DOHH2 (cell line): ENCODE data around the gene KCNIP3.

Experiments
- H3F3A ChIP-seq: fragments of 200-600 bp; sonication (generic), shearing (Covaris generic); 2 replicates; pipeline ENCODE4 v1.6.0; 2016; ENCODE audit warnings: antibody characterized with exemption, mild to moderate bottlenecking; ENCODE audit not compliant: control insufficient read depth, insufficient read depth
- H3K27ac ChIP-seq: fragments of 200-600 bp; sonication (generic); 2 replicates; pipeline ENCODE4 v1.5.1; 2014; ENCODE audit warnings: low read depth, mild to moderate bottlenecking, low read length, moderate library complexity
- H3K27me3 ChIP-seq: fragments of 200-600 bp; sonication (generic); 2 replicates; pipeline ENCODE4 v1.6.1; 2014; ENCODE audit warnings: mild to moderate bottlenecking, low read length, mixed read lengths; ENCODE audit not compliant: control insufficient read depth
- H3K36me3 ChIP-seq: fragments of 200-600 bp; sonication (generic); 2 replicates; pipeline ENCODE4 v1.6.1; 2014; ENCODE audit warnings: mild to moderate bottlenecking, low read length, moderate library complexity, mixed read lengths; ENCODE audit not compliant: control insufficient read depth
- H3K4me1 ChIP-seq: fragments of 200-600 bp; sonication (generic); 2 replicates; pipeline ENCODE4 v1.6.1; 2014; ENCODE audit warnings: mild to moderate bottlenecking, low read length, mixed read lengths; ENCODE audit not compliant: control insufficient read depth
- H3K4me2 ChIP-seq: fragments of 200-600 bp; sonication (generic); 2 replicates; pipeline ENCODE4 v1.6.0; 2014; ENCODE audit warnings: mild to moderate bottlenecking, low read length, moderate library complexity
- H3K4me3 ChIP-seq: fragments of 200-600 bp; sonication (generic); 2 replicates; pipeline ENCODE4 v1.5.1; 2014; ENCODE audit warnings: mild to moderate bottlenecking, low read length, mixed read lengths
- H3K79me2 ChIP-seq: fragments of 200-600 bp; sonication (generic); 2 replicates; pipeline ENCODE4 v1.6.1; 2014; ENCODE audit warnings: mild to moderate bottlenecking, low read length, mixed read lengths; ENCODE audit not compliant: control insufficient read depth
- H3K9me2 ChIP-seq: fragments of 200-600 bp; sonication (generic); replicated peaks from 2 replicates; pipeline ENCODE4 v1.6.1; 2014; ENCODE audit warnings: mild to moderate bottlenecking, low read length, mixed read lengths; ENCODE audit not compliant: control insufficient read depth
- H3K9me3 ChIP-seq: fragments of 200-600 bp; sonication (generic); 2 replicates; pipeline ENCODE4 v1.6.1; 2014; ENCODE audit warnings: antibody characterized with exemption, low read length, mixed read lengths; ENCODE audit not compliant: control insufficient read depth, insufficient read depth
- H4K20me1 ChIP-seq: fragments of 200-600 bp; sonication (generic); 2 replicates; pipeline ENCODE4 v1.6.0; 2014; ENCODE audit warnings: low read depth, mild to moderate bottlenecking, antibody characterized with exemption, low read length, moderate library complexity; ENCODE audit not compliant: control insufficient read depth, insufficient read depth
- EZH2phosphoT487 ChIP-seq: fragments of 200-600 bp; sonication (generic); IDR thresholded peaks from 2 replicates; pipeline ENCODE4 v1.6.1; 2017; ENCODE audit warnings: borderline replicate concordance, mild to moderate bottlenecking, antibody characterized with exemption, low read length, moderate library complexity, mixed read lengths
- TF ChIP-seq, protein P1 (sequence below): fragments of 200-600 bp; sonication (generic); IDR thresholded peaks from one replicate; pipeline ENCODE4 v1.5.1; 2014; ENCODE audit warnings: antibody characterized with exemption, mild to moderate bottlenecking, low read depth, low read length; ENCODE audit not compliant: poor library complexity, severe bottlenecking

The KCNIP3 gene

DNA sequence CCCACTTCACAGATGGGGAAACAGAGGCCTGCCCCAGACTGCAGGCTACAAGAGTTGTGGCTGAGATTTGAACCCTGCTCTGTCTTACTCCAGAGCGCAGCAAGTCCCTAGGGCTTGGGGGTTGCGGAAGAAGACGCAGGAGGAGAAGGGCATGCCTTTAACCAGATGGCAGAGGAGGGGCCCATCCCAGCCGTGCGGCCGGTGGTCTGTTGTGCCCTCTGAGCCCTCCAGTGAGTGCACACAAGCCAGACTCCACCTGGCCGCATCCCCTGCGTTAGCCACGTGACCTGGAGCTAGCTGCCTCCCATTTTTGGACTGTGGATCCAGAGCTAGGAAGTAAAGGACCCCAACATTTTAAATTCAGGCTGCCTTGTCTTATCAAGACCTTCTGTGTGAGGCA lies 2.8 kb downstream of the KCNIP3 start:
- no peaks in the 10 kb centered on the region for H3K79me2 ChIP-seq
- no peak for TF ChIP-seq EZH2phosphoT487
- TF ChIP-seq, protein P1, sequence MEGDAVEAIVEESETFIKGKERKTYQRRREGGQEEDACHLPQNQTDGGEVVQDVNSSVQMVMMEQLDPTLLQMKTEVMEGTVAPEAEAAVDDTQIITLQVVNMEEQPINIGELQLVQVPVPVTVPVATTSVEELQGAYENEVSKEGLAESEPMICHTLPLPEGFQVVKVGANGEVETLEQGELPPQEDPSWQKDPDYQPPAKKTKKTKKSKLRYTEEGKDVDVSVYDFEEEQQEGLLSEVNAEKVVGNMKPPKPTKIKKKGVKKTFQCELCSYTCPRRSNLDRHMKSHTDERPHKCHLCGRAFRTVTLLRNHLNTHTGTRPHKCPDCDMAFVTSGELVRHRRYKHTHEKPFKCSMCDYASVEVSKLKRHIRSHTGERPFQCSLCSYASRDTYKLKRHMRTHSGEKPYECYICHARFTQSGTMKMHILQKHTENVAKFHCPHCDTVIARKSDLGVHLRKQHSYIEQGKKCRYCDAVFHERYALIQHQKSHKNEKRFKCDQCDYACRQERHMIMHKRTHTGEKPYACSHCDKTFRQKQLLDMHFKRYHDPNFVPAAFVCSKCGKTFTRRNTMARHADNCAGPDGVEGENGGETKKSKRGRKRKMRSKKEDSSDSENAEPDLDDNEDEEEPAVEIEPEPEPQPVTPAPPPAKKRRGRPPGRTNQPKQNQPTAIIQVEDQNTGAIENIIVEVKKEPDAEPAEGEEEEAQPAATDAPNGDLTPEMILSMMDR: no peak
- H3K4me2 ChIP-seq: no peak overlapping the region
- no peak overlapping the region for H3K27ac ChIP-seq
- H3K4me3 ChIP-seq: no peak overlapping the region
- no peaks in the 10 kb centered on the region for H3K27me3 ChIP-seq
- H3K9me3 ChIP-seq: no peaks in the 10 kb centered on the region
- no peaks in the 10 kb centered on the region for H3K9me2 ChIP-seq
- H3K4me1 ChIP-seq: no peaks in the 10 kb centered on the region
- no peaks in the 10 kb centered on the region for H3F3A ChIP-seq
- no peaks in the 10 kb centered on the region for H4K20me1 ChIP-seq
- no peaks in the 10 kb centered on the region for H3K36me3 ChIP-seq

DNA sequence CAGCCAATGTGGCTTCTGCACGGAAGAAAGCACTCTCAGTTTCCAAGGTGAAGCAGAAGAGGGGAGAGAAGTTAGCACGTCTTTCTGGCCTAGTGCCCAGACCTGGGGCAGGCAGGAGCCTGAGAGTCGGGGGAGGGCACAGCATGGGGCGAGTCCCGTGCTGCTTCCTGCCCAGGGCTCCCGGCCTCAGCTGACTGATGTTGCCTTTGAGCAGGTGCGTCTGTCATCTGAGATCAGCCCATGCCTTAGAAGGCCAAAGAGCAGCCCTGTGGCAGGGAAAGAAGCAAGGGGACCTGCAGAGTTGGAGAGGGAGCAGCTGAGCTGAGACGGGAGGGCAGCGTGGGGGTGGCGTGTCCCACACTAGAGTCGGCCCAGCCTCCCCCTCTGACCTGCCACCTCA lies 3.3 kb downstream of the KCNIP3 start:
- H3K4me3 ChIP-seq: no peak overlapping the region
- TF ChIP-seq, protein P1: no peak
- TF ChIP-seq EZH2phosphoT487: no peak
- H3K4me1 ChIP-seq: no peaks in the 10 kb centered on the region
- H3F3A ChIP-seq: no peaks in the 10 kb centered on the region
- no peaks in the 10 kb centered on the region for H3K27me3 ChIP-seq
- no peaks in the 10 kb centered on the region for H3K9me2 ChIP-seq
- H3K27ac ChIP-seq: no peak overlapping the region
- no peaks in the 10 kb centered on the region for H4K20me1 ChIP-seq
- no peaks in the 10 kb centered on the region for H3K79me2 ChIP-seq
- no peaks in the 10 kb centered on the region for H3K36me3 ChIP-seq
- no peaks in the 10 kb centered on the region for H3K9me3 ChIP-seq
- H3K4me2 ChIP-seq: no peak overlapping the region

DNA sequence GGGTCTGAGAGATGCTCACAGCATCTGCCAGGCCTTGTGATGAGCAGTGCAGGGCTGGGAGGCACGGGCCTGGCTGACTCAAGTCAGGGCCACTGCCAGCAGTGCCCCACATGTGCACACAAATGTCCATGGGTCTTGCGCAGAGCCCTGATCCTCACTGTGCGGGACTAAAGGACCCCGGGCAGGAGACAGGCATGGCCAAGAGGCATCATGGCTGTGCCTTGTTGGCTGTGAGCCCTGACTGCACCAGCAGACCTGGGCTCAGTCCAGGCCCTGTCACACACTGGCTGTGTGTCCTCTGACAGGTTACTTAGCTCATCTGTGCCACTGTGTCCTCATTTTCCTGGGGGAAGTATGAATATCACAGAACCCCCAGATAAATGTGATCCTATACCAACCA lies 4.0 kb downstream of the KCNIP3 start:
- H4K20me1 ChIP-seq: no peaks in the 10 kb centered on the region
- no peak overlapping the region for H3K27ac ChIP-seq
- no peaks in the 10 kb centered on the region for H3K9me3 ChIP-seq
- H3K27me3 ChIP-seq: no peaks in the 10 kb centered on the region
- no peaks in the 10 kb centered on the region for H3K79me2 ChIP-seq
- no peaks in the 10 kb centered on the region for H3F3A ChIP-seq
- no peaks in the 10 kb centered on the region for H3K9me2 ChIP-seq
- no peak overlapping the region for H3K4me3 ChIP-seq
- TF ChIP-seq, protein P1: no peak
- no peaks in the 10 kb centered on the region for H3K4me1 ChIP-seq
- no peak overlapping the region for H3K4me2 ChIP-seq
- H3K36me3 ChIP-seq: no peaks in the 10 kb centered on the region
